Neural progenitor cell (in vitro differentiated cells): ENCODE data around the gene GBP5. TPM values are rescaled to one million over a fixed set of nuclear protein-coding genes. Genes with fewer than 3 reads are reported as not detected.

ENCODE experiments used
- DNase-seq: peaks from one replicate; pipeline ENCODE4 v3.0.0-alpha.2; 2016; ENCODE audit warnings: low spot score
- H2AFZ ChIP-seq: fragments of 200-600 bp; sonication (generic); replicated peaks from 2 replicates; pipeline ENCODE4 v1.6.1; 2016; ENCODE audit warnings: antibody characterized with exemption
- H3F3A ChIP-seq: fragments of 200-600 bp; sonication (generic); 2 replicates; pipeline ENCODE4 v1.6.1; 2016; ENCODE audit warnings: antibody characterized with exemption, low read depth
- H3K27ac ChIP-seq: fragments of 200-600 bp; sonication (generic); 2 replicates; pipeline ENCODE4 v1.5.1; 2016; ENCODE audit warnings: mild to moderate bottlenecking
- H3K27me3 ChIP-seq: fragments of 200-600 bp; sonication (generic); 2 replicates; pipeline ENCODE4 v1.6.1; 2016; ENCODE audit warnings: mild to moderate bottlenecking, moderate library complexity
- H3K36me3 ChIP-seq: fragments of 200-600 bp; sonication (generic); 2 replicates; pipeline ENCODE4 v1.5.1; 2016
- H3K4me1 ChIP-seq: fragments of 200-600 bp; sonication (generic); 2 replicates; pipeline ENCODE4 v1.6.1; 2016; ENCODE audit warnings: mixed run types
- H3K4me2 ChIP-seq: fragments of 200-600 bp; sonication (generic); 2 replicates; pipeline ENCODE4 v1.6.1; 2016
- H3K4me3 ChIP-seq: fragments of 200-600 bp; sonication (generic); 2 replicates; pipeline ENCODE4 v1.5.1; 2016
- H3K79me2 ChIP-seq: fragments of 200-600 bp; sonication (generic); 2 replicates; pipeline ENCODE4 v1.6.1; 2016; ENCODE audit warnings: low read depth
- H3K9ac ChIP-seq: fragments of 200-600 bp; sonication (generic); 2 replicates; pipeline ENCODE4 v1.6.1; 2016
- H3K9me3 ChIP-seq: fragments of 200-600 bp; sonication (generic); 2 replicates; pipeline ENCODE4 v1.5.1; 2016; ENCODE audit warnings: low read depth
- H4K20me1 ChIP-seq: fragments of 200-600 bp; sonication (generic); 2 replicates; pipeline ENCODE4 v1.6.1; 2016; ENCODE audit warnings: low read depth
- H3K27ac Mint-ChIP-seq: 3 replicates; pipeline ENCODE4 v1.8.0; 2021; ENCODE audit warnings: mixed read lengths
- H3K27me3 Mint-ChIP-seq: 2 replicates; pipeline ENCODE4 v1.8.0; 2022; ENCODE audit warnings: low read depth, mild to moderate bottlenecking, inconsistent platforms, moderate library complexity, mixed read lengths; ENCODE audit not compliant: insufficient read depth
- H3K36me3 Mint-ChIP-seq: 3 replicates; pipeline ENCODE4 v1.8.0; 2021; ENCODE audit warnings: mixed read lengths
- H3K4me1 Mint-ChIP-seq: 3 replicates; pipeline ENCODE4 v1.8.0; 2021; ENCODE audit warnings: mixed read lengths
- H3K4me3 Mint-ChIP-seq: 3 replicates; pipeline ENCODE4 v1.8.0; 2021; ENCODE audit warnings: mild to moderate bottlenecking, moderate library complexity, mixed read lengths
- H3K9me3 Mint-ChIP-seq: 3 replicates; pipeline ENCODE4 v1.8.0; 2020; ENCODE audit warnings: mixed read lengths
- EZH2 ChIP-seq: fragments of 200-600 bp; sonication (generic); IDR thresholded peaks from 2 replicates; pipeline ENCODE4 v1.6.1; 2017; ENCODE audit warnings: antibody characterized with exemption, mild to moderate bottlenecking, moderate library complexity
- EZH2phosphoT487 ChIP-seq: fragments of 200-600 bp; sonication (generic); IDR thresholded peaks from 2 replicates; pipeline ENCODE4 v1.6.1; 2017; ENCODE audit warnings: antibody characterized with exemption
- total RNA-seq: library from RNA; depleted of rRNA; stranded (reverse); fragments of >200 nt; gene quantifications from 2 replicates; pipeline ENCODE4 v1.2.3, GENCODE V29; 2015; ENCODE audit warnings: low replicate concordance
- TF ChIP-seq, protein P1 (sequence below): fragments of 200-600 bp; sonication (generic); IDR thresholded peaks from 2 replicates; pipeline ENCODE4 v1.5.1; 2017; ENCODE audit warnings: antibody characterized with exemption, mild to moderate bottlenecking

GBP5 gene
- total RNA-seq, 1 donor from 2014 or later = not detected

DNA sequence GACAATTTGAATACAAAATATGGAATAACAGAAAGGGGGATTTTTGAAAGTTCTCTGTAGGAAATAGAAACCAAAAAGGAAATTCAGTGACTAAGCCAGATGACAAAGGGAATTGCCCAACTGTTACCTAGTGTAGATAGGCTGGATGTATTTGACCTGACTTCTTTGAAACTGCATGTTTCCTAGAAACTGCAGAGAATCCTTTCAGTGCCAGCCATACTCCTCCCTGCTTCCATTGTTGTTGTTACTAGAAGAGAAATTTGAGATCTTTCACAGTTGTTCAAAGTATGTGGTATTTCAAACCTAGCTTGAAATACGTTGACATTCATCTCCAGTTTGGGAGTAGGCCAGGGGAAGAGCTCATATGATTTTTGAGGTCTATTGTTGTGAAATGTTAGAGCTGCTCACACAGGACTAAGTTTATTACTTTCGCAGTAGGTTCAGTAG lies 1.8 kb upstream of the GBP5 start:
- no peak overlapping the region for H3K4me3 ChIP-seq
- H3K9ac ChIP-seq = no peak overlapping the region
- DNase-seq = no peak
- no peaks in the 10 kb centered on the region for H3K79me2 ChIP-seq
- no peaks in the 10 kb centered on the region for H3F3A ChIP-seq
- H3K4me1 ChIP-seq = peaks cover 2% of the 10 kb centered on the region
- TF ChIP-seq EZH2phosphoT487 (no peak), EZH2 (no peak)
- TF ChIP-seq, protein P1, sequence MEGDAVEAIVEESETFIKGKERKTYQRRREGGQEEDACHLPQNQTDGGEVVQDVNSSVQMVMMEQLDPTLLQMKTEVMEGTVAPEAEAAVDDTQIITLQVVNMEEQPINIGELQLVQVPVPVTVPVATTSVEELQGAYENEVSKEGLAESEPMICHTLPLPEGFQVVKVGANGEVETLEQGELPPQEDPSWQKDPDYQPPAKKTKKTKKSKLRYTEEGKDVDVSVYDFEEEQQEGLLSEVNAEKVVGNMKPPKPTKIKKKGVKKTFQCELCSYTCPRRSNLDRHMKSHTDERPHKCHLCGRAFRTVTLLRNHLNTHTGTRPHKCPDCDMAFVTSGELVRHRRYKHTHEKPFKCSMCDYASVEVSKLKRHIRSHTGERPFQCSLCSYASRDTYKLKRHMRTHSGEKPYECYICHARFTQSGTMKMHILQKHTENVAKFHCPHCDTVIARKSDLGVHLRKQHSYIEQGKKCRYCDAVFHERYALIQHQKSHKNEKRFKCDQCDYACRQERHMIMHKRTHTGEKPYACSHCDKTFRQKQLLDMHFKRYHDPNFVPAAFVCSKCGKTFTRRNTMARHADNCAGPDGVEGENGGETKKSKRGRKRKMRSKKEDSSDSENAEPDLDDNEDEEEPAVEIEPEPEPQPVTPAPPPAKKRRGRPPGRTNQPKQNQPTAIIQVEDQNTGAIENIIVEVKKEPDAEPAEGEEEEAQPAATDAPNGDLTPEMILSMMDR = no peak
- Mint-ChIP-seq H3K9me3 (no peaks in the 10 kb centered on the region), H3K4me1 (peaks cover 6% of the 10 kb centered on the region), H3K27me3 (peaks cover 4% of the 10 kb centered on the region), H3K27ac (no peak overlapping the region), H3K4me3 (no peak overlapping the region), H3K36me3 (no peaks in the 10 kb centered on the region)
- H4K20me1 ChIP-seq = no peaks in the 10 kb centered on the region
- no peak overlapping the region for H3K27ac ChIP-seq
- H3K27me3 ChIP-seq = no peaks in the 10 kb centered on the region
- no peaks in the 10 kb centered on the region for H3K36me3 ChIP-seq
- no peak overlapping the region for H2AFZ ChIP-seq
- no peaks in the 10 kb centered on the region for H3K9me3 ChIP-seq
- no peak overlapping the region for H3K4me2 ChIP-seq

DNA sequence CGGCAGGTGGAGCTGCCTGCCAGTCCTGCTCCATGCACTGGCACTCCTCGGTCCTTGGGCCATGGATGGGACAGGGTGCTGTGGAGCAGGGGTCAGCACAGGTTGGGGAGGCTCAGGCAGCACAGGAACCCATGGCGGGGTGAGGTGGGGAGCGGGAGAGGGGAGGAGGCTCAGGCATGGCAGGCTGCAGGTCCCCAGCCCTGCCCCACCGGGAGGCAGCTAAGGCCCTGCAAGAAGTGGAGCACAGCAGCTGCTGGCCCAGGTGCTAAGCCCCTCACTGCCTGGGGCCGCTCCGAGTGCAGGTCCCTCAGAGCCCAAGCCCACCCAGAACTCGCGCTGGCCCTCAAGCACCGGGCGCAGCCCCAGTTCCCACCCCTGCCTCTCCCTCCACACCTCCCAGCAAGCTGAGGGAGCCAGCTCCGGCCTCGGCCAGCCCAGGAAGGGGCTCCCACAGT lies 691 bp upstream of the GBP5 start:
- no peak overlapping the region for H3K27ac ChIP-seq
- no peaks in the 10 kb centered on the region for H3K36me3 Mint-ChIP-seq
- no peaks in the 10 kb centered on the region for H3K9me3 Mint-ChIP-seq
- peaks cover 6% of the 10 kb centered on the region for H3K4me1 Mint-ChIP-seq
- DNase-seq = no peak
- no peaks in the 10 kb centered on the region for H3K27me3 ChIP-seq
- no peak overlapping the region for H3K9ac ChIP-seq
- no peaks in the 10 kb centered on the region for H3K9me3 ChIP-seq
- no peaks in the 10 kb centered on the region for H3K79me2 ChIP-seq
- no peaks in the 10 kb centered on the region for H3K4me1 ChIP-seq
- H3K27me3 Mint-ChIP-seq = peaks cover 4% of the 10 kb centered on the region
- no peaks in the 10 kb centered on the region for H4K20me1 ChIP-seq
- H3K4me3 ChIP-seq = no peak overlapping the region
- no peaks in the 10 kb centered on the region for H3K36me3 ChIP-seq
- H3K4me2 ChIP-seq = no peak overlapping the region
- H3K4me3 Mint-ChIP-seq = no peak overlapping the region
- no peak overlapping the region for H3K27ac Mint-ChIP-seq
- no peak overlapping the region for H2AFZ ChIP-seq
- no peaks in the 10 kb centered on the region for H3F3A ChIP-seq
- TF ChIP-seq, protein P1 = no peak
- TF ChIP-seq EZH2 (no peak), EZH2phosphoT487 (no peak)

DNA sequence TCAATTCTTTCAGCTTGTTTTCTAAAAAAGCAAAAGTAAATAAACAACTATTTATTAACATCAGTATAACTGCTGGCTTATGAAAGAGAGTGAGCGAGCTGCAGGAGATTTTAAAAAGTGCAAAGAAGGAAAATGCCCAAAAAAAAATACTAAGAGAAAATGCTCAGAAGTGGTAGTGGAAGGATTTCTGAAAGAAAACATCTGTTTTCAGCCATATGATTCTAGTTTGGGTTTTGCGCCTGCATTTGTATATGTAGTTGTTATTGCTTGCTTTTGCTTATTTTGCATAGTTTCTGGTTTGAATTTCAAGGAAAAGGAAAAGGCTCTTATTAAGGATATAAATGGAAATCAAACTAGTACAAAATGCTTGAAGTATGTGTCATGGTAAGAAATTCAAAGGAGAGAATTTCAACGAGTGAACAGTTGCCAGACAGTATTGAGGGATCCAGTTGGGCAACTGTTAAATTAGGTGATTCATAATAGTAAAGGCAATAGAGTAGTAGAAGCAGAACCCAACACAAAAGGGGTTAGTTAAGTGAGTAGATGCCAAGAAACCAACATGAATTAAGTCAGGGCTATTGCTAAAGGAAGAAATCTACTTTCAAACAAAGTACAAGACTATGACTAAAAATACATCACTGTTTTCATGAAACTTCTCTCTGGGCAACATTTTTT lies 1.2 kb downstream of the GBP5 start:
- no peaks in the 10 kb centered on the region for H3K9me3 Mint-ChIP-seq
- Histone ChIP-seq H3K27ac (no peak overlapping the region), H3K36me3 (no peaks in the 10 kb centered on the region), H4K20me1 (no peaks in the 10 kb centered on the region), H3K4me3 (no peak overlapping the region), H3K4me2 (no peak overlapping the region), H3K9me3 (no peaks in the 10 kb centered on the region), H3K27me3 (no peaks in the 10 kb centered on the region), H3K9ac (no peak overlapping the region), H3K79me2 (no peaks in the 10 kb centered on the region), H3K4me1 (no peaks in the 10 kb centered on the region), H2AFZ (no peak overlapping the region), H3F3A (no peaks in the 10 kb centered on the region)
- H3K36me3 Mint-ChIP-seq = no peaks in the 10 kb centered on the region
- no peak for DNase-seq
- TF ChIP-seq, protein P1 = no peak
- no peak for TF ChIP-seq EZH2phosphoT487
- no peak for TF ChIP-seq EZH2
- H3K4me1 Mint-ChIP-seq = peaks cover 6% of the 10 kb centered on the region
- no peak overlapping the region for H3K4me3 Mint-ChIP-seq
- no peak overlapping the region for H3K27ac Mint-ChIP-seq
- peaks cover 4% of the 10 kb centered on the region for H3K27me3 Mint-ChIP-seq
